Pulmonary artery endothelial cell (primary cell): ENCODE results near the gene IL1R2. TPM values are rescaled to one million over a fixed set of nuclear protein-coding genes. Genes with fewer than 3 reads are reported as not detected.

Experiments used
- DNase-seq: peaks from one replicate; pipeline ENCODE4 v3.0.0-alpha.2; 2011; ENCODE audit warnings: low read depth, low spot score
- total RNA-seq: library from RNA; depleted of rRNA; stranded (reverse); fragments of >200 nt; gene quantifications from 2 replicates; pipeline ENCODE4 v1.2.3, GENCODE V29; 2014

Gene IL1R2, protein sequence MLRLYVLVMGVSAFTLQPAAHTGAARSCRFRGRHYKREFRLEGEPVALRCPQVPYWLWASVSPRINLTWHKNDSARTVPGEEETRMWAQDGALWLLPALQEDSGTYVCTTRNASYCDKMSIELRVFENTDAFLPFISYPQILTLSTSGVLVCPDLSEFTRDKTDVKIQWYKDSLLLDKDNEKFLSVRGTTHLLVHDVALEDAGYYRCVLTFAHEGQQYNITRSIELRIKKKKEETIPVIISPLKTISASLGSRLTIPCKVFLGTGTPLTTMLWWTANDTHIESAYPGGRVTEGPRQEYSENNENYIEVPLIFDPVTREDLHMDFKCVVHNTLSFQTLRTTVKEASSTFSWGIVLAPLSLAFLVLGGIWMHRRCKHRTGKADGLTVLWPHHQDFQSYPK
- total RNA-seq = 0.13 TPM in 1 of 2 replicates, not detected in the other

DNA sequence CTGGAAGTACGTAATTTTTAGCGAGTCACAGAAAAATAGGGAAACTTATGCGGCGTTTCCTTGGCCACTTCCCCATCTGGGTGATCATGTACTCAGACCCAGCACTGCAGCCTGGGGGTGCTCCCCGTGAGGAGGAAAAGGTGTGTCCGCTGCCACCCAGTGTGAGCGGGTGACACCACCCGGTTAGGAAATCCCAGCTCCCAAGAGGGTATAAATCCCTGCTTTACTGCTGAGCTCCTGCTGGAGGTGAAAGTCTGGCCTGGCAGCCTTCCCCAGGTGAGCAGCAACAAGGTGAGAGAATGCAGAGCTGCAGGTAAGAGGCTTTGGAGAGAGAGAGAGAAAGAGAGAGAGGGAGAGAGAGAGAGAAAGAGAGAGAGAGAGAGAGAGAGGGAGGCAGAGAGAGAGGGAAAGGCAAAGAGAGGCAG, at the start of gene IL1R2:
Gene IL1R2 (plus strand): TSS at position 240 of the 425 bp plus-strand sequence. CDS start 16,616 bp downstream, outside the sequence.
- no peak for DNase-seq

DNA sequence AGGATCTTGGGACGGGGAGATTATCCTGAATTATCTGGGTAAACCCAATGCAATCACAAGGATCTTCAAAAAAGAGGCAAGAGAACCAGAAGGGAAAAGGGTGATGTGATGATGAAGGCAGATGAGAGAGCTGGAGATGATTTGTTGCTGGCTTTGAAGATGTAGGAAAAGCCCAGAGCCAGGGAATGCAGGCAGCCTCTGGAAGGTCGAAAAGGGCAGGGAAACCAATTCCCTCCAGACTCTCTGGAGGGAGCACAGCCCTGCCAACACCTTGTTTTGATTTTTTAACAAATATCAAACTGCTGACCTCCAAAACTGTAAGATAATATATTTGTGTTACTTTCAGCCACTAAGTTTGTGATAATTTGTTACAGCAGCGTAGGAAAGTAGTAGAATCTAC, 48.9 kb upstream of the IL1R2 start:
- no peak for DNase-seq

- no peak for DNase-seq
These were observed 45.3 kb upstream of the IL1R2 start for GRCh38 chr2:101946372-101947039.

DNA sequence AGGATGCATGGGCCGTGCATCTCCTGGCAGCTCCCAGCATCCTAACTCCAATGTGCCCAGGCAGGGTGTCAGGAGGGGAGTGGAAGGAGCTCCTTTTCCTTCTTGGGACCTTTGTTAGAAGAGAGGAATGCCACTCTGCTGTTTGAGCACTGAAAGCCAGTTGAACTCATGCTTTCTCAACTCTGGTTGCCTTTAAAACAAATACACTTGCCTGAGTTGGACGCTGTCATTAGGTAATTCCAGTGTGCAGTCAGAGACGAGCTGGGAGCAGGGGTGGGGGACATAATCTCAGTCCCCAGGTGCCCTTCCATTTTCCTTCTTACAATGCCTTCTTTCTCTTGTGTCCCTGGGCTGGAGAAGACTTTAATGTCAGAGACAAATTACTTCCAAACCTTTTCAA, 44.4 kb upstream of the IL1R2 start:
- DNase-seq = no peak

DNA sequence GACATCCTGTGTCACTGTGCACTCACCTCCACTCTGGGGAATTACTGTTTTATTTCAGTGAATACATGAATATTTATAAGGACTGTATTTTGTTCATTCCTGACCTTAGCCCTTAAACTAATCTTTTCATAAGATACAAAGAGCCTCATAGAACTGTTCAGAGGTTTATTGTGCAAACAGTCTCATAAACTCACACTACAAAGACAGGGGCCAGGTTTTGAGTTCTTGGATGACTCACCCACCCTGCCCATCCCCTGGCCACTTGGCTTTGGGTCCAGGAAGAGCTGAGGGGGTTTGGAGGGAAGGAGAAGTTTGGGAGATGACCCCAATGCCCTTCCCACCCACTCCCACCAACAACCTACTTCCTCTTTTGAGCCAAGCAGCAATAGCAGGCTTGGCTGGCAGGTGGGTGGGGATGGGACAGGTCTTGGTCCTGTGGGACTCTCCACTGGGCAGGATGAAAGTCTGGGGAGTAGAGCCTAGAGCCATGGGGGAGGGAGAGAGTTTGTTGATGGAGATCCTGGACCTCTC, 43.1 kb upstream of the IL1R2 start:
- DNase-seq = no peak

- no peak for DNase-seq
These were observed 42.5 kb upstream of the IL1R2 start for GRCh38 chr2:101949304-101949703.

GRCh38 chr2:101951296-101951695, 40.5 kb upstream of the IL1R2 start:
- DNase-seq = no peak

- no peak for DNase-seq
These were observed 39.2 kb upstream of the IL1R2 start for GRCh38 chr2:101952551-101952950.

GRCh38 chr2:101956465-101957438, 35.0 kb upstream of the IL1R2 start:
- DNase-seq = no peak

- no peak for DNase-seq
These were observed 33.7 kb upstream of the IL1R2 start for GRCh38 chr2:101958061-101958460.

DNA sequence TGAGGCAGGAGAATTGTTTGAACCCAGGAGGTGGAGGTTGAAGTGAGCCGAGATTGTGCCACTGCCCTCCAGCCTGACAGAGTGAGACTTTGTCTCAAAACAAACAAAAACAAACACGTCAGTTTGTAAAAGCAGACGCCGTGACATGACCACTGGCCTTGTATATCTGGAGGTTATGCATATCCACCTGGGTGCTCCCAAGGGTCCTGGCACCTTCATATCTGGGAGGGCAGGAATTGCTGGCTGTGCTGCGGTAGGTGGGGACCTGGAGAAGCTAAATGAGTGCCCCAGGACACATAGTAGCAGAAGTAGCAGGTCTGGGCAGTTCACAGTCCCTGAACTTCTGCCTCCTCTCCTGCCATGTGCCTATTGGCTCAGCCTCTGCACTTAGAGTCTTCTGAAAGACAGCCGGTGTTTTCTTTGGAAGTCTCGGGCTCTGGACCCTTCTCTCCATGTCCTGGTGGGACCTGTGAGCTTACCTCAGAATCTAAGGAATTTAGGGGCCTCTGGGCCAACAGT, 30.9 kb upstream of the IL1R2 start:
- no peak for DNase-seq

GRCh38 chr2:101961338-101962191, 30.2 kb upstream of the IL1R2 start:
- no peak for DNase-seq

DNA sequence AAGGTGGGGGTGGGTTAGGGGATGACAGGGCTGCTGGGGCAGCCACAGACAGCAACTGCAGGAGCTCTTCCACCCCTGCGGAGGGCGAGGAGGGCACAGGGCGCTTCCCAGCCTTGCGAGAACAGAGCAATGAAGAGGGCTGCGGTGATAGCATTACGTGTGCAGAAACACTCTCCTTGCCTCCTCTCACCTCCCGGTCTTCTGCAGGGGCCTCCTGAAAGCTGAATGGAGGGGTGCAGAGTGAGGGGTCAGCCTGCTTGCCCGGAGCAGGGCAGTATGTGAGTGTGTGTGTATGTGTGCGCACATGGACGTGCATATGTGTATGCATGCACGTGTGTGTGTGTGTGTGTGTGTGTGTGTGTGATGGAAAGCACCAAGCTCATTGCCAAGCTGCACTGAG, 29.5 kb upstream of the IL1R2 start:
- DNase-seq = no peak

- no peak for DNase-seq
These were observed 28.6 kb upstream of the IL1R2 start for GRCh38 chr2:101963198-101963597.

GRCh38 chr2:101967826-101968513, 23.8 kb upstream of the IL1R2 start:
- DNase-seq = no peak

DNA sequence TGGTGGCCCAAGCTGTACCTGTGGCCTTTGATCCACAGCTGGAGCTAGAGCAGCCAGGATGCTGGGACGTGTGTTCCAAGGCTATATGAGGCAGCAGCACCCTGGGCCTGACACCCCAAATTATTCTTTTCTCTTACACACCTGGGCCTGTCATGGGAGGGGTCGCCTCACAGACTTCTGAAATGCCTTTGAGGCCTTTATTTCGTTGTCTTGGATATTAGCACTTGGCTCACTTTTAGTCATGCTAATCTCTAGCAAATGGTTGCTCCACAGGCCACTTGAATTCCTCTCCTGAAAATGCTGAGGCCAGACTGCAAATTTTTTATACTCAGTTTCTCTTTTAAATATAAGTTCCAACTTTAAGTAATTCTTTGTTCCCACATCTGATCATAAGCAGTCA, 22.0 kb upstream of the IL1R2 start:
- no peak for DNase-seq

DNA sequence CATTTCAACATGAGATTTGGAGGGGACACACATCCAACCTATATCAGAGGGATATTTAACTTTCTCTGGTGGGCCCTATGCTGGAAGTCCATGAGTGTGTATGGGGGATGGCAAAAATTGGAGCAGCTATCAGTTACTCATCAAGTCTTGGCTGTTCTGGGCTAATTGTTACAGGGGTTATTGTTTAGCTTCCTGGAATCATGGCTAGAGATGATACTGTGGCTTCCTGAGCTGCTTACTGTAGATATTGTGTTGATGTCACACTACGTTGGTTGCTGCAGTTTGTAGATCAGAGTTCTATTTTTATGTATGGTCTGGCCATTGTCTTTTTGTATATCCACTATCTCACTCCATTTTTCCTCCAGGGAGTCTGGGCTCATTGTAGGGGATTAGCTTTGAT, 20.9 kb upstream of the IL1R2 start:
- DNase-seq = no peak

GRCh38 chr2:101971836-101972235, 19.9 kb upstream of the IL1R2 start:
- DNase-seq = no peak

GRCh38 chr2:101972621-101973434, 18.9 kb upstream of the IL1R2 start:
- DNase-seq = no peak
